OCI-LY7 (cell line): ENCODE data around the gene SNAP25. TPM values are rescaled to one million over a fixed set of nuclear protein-coding genes. Genes with fewer than 3 reads are reported as not detected.

Source experiments
- BruUV-seq: library from RNA; stranded (reverse); fragments of 400-500 nt; replicated peaks from 2 replicates; lab custom pipeline; 2021; lab: Mats Ljungman, UMichigan
- CTCF ChIA-PET: fragments of 300-600 bp; sonication (Branson Sonifier 250); formaldehyde crosslinking; loops from one replicate; lab custom pipeline; 2022; ENCODE audit warnings: antibody characterized with exemption; ENCODE audit not compliant: unreplicated experiment; lab: Charles Lee
- POLR2A ChIA-PET: fragments of 300-600 bp; sonication (Branson Sonifier 250); formaldehyde crosslinking; loops from one replicate; lab custom pipeline; 2022; ENCODE audit warnings: antibody characterized with exemption; lab: Charles Lee
- DNase-seq: peaks from one replicate; pipeline ENCODE4 v3.0.0-alpha.2; 2015; ENCODE audit warnings: low spot score
- H2AFZ ChIP-seq: fragments of 200-600 bp; sonication (generic), shearing (Covaris generic); 2 replicates; pipeline ENCODE4 v1.6.1; 2014; ENCODE audit warnings: mild to moderate bottlenecking, antibody characterized with exemption, low read length, moderate library complexity
- H3K27ac ChIP-seq: fragments of 200-600 bp; sonication (generic); 2 replicates; pipeline ENCODE4 v1.5.1; 2014; ENCODE audit warnings: mixed run types, low read depth, mild to moderate bottlenecking, moderate library complexity, low read length, inconsistent platforms; ENCODE audit not compliant: poor library complexity, severe bottlenecking
- H3K36me3 ChIP-seq: fragments of 200-600 bp; sonication (generic); 2 replicates; pipeline ENCODE4 v1.6.1; 2014; ENCODE audit warnings: mild to moderate bottlenecking, antibody characterized with exemption, low read length, moderate library complexity, mixed read lengths; ENCODE audit not compliant: insufficient read depth
- H3K4me1 ChIP-seq: fragments of 200-600 bp; sonication (generic); 2 replicates; pipeline ENCODE4 v1.5.1; 2014; ENCODE audit warnings: mild to moderate bottlenecking, low read length; ENCODE audit not compliant: insufficient read depth, poor library complexity, severe bottlenecking
- H3K4me2 ChIP-seq: fragments of 200-600 bp; sonication (generic); 2 replicates; pipeline ENCODE4 v1.6.1; 2014; ENCODE audit warnings: mild to moderate bottlenecking, low read length
- H3K4me3 ChIP-seq: fragments of 200-600 bp; sonication (generic); 2 replicates; pipeline ENCODE4 v1.5.1; 2014; ENCODE audit warnings: mild to moderate bottlenecking, low read depth, low read length; ENCODE audit not compliant: poor library complexity, severe bottlenecking
- H3K79me2 ChIP-seq: fragments of 200-600 bp; sonication (generic); 2 replicates; pipeline ENCODE4 v1.6.1; 2016; ENCODE audit warnings: low read depth, mild to moderate bottlenecking, low read length, moderate library complexity, mixed read lengths; ENCODE audit not compliant: insufficient read depth
- H3K9me2 ChIP-seq: fragments of 200-600 bp; sonication (generic); 2 replicates; pipeline ENCODE4 v1.6.1; 2016; ENCODE audit warnings: mild to moderate bottlenecking, low read length, mixed read lengths; ENCODE audit not compliant: insufficient read depth
- H3K9me3 ChIP-seq: fragments of 200-600 bp; sonication (generic); 2 replicates; pipeline ENCODE4 v1.6.1; 2014; ENCODE audit warnings: mild to moderate bottlenecking, mixed run types, low read length, mixed read lengths
- H4K20me1 ChIP-seq: fragments of 200-600 bp; sonication (generic); 2 replicates; pipeline ENCODE4 v1.6.1; 2014; ENCODE audit warnings: mild to moderate bottlenecking, antibody characterized with exemption, low read length, moderate library complexity, mixed read lengths; ENCODE audit not compliant: insufficient read depth
- EZH2phosphoT487 ChIP-seq: fragments of 200-600 bp; sonication (generic); IDR thresholded peaks from 2 replicates; pipeline ENCODE4 v1.6.1; 2018; ENCODE audit warnings: low read depth, borderline replicate concordance, mild to moderate bottlenecking, mixed run types, antibody characterized with exemption, low read length, moderate library complexity, mixed read lengths
- intact Hi-C: fragments of 100-400 bp; cut with micrococcal nuclease; formaldehyde crosslinking; loops from one replicate; pipeline ENCODE4 v1.10.0; 2022; ENCODE audit not compliant: unreplicated experiment
- total RNA-seq, 2 experiments: library from RNA; depleted of rRNA in 1 of 2; stranded (reverse); fragments of >200 nt in 1 of 2; shearing (Covaris generic) in 1 of 2; gene quantifications; 2 replicates each; pipeline ENCODE4 v1.2.3, GENCODE V29; 2014 to 2022
- TF ChIP-seq, protein P1 (sequence below): fragments of 200-600 bp; sonication (generic); conservative IDR thresholded peaks from 2 replicates; pipeline ENCODE4 v1.5.1; 2014; ENCODE audit warnings: mild to moderate bottlenecking, antibody characterized with exemption, low read length, moderate library complexity, mixed read lengths

The SNAP25 gene
- total RNA-seq, 2 experiments from 2014 or later = not detected

DNA sequence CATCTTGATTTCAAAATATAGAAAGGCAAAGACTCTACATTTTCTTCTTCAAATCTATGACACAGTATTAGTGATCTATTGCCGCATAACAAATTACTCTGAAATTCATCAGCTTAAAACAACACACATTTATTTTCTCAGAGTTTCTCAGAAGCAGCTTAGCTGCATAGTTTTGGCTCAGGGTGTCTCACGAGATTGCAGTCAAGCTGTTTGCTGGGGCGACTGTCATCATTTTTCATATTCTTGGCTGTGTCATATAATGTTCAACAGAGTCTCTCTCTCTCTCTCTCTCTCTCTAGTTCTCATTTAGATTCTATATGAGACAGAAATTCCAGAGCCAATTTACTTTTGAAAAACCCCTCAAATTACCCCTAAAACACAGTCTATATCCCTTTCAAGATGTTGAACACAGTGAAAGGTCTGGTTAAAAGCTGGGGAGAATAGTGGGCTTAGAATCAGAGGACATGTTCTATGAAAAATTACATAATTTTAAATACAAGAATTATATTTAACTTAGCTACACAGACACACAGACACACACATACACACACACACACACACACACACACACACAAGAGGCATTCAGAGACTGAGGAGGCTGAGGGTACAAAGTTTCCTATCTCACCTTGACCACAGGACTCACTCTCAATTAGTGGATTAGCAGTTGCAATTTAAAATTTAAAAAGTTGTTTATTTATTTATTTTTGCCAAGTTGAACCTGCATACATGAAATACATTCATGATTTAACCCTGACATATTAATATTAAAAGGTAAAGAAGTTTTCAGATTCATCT is 128.7 kb downstream of the SNAP25 start:
- Histone ChIP-seq H3K36me3 (no peaks in the 10 kb centered on the region), H2AFZ (no peak overlapping the region), H3K9me3 (no peaks in the 10 kb centered on the region), H3K4me3 (no peak overlapping the region), H4K20me1 (no peaks in the 10 kb centered on the region), H3K4me2 (no peak overlapping the region), H3K4me1 (no peaks in the 10 kb centered on the region), H3K9me2 (no peaks in the 10 kb centered on the region), H3K79me2 (no peaks in the 10 kb centered on the region), H3K27ac (no peak overlapping the region)
- no TSS peak for BruUV-seq
- TF ChIP-seq, protein P1, sequence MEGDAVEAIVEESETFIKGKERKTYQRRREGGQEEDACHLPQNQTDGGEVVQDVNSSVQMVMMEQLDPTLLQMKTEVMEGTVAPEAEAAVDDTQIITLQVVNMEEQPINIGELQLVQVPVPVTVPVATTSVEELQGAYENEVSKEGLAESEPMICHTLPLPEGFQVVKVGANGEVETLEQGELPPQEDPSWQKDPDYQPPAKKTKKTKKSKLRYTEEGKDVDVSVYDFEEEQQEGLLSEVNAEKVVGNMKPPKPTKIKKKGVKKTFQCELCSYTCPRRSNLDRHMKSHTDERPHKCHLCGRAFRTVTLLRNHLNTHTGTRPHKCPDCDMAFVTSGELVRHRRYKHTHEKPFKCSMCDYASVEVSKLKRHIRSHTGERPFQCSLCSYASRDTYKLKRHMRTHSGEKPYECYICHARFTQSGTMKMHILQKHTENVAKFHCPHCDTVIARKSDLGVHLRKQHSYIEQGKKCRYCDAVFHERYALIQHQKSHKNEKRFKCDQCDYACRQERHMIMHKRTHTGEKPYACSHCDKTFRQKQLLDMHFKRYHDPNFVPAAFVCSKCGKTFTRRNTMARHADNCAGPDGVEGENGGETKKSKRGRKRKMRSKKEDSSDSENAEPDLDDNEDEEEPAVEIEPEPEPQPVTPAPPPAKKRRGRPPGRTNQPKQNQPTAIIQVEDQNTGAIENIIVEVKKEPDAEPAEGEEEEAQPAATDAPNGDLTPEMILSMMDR = no peak
- TF ChIP-seq EZH2phosphoT487 = no peak
- ChIA-PET CTCF (no interaction called here), POLR2A (interaction anchor here (0.5 kb wide), 1 partner anchor 555 kb away, joined by 3 read pairs; no protein-coding TSS in a partner anchor)
- intact Hi-C loops = no loop called here
- DNase-seq = no peak

DNA sequence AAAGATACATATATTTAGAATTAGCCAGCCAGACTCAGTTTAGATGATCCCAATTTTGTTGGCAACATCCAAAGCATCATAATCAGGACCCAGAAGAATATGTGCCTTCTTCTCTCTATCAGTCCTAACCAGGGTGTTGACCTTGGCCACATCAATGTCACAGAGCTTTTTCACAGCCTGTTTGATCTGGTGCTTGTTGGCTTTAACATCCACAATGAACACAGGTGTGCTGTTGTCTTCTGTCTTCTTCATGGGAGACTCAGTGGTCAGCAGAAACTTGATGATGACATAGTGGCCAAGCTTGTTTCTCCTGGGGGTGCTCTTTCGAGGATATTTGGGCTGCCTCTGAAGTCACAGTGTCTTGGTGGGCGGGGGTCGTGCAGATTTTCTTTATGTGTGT is 130.5 kb downstream of the SNAP25 start:
- Histone ChIP-seq H3K27ac (no peak overlapping the region), H3K4me3 (no peak overlapping the region), H3K4me2 (no peak overlapping the region), H3K79me2 (no peaks in the 10 kb centered on the region), H4K20me1 (no peaks in the 10 kb centered on the region), H2AFZ (no peak overlapping the region), H3K36me3 (no peaks in the 10 kb centered on the region), H3K9me3 (no peaks in the 10 kb centered on the region), H3K9me2 (no peaks in the 10 kb centered on the region), H3K4me1 (no peaks in the 10 kb centered on the region)
- CTCF ChIA-PET = no interaction called here
- no peak for DNase-seq
- BruUV-seq = no TSS peak
- POLR2A ChIA-PET = no interaction called here
- TF ChIP-seq, protein P1 = no peak
- no peak for TF ChIP-seq EZH2phosphoT487
- intact Hi-C loops = no loop called here

DNA sequence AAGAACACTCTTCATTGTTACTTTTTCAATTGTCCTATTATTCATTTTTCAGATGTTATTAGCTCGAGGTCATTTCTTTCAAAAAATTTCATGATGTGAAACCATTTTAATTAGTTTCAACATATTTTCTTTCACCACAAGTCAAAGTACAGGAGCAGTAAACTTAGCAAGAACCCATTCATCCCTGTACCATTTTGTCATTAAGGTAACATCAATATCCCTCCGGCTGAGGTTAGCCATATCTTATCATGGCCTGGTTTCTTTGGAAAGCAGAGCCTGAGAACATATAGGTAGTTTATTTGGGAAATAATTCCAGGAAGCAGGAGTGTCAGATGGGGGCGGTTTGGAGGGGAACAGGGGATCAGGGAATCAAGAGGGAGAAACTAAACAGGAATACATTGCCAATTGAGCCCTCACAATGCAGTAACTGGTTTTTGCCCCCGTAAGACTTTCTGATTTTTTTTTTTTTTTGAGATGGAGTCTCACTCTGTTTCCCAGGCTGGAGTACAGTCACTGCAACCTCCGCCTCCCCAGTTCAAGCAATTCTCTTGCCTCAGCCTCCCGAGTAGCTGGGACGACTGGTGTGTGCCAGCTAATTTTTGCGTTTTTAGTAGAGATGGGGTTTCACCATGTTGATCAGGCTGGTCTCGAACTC is 131.7 kb downstream of the SNAP25 start:
- BruUV-seq = no TSS peak
- TF ChIP-seq, protein P1 = no peak
- TF ChIP-seq EZH2phosphoT487 = no peak
- Histone ChIP-seq H4K20me1 (no peaks in the 10 kb centered on the region), H3K9me2 (no peaks in the 10 kb centered on the region), H3K27ac (no peak overlapping the region), H3K4me1 (no peaks in the 10 kb centered on the region), H2AFZ (no peak overlapping the region), H3K9me3 (no peaks in the 10 kb centered on the region), H3K4me2 (no peak overlapping the region), H3K36me3 (no peaks in the 10 kb centered on the region), H3K79me2 (no peaks in the 10 kb centered on the region), H3K4me3 (no peak overlapping the region)
- CTCF ChIA-PET = no interaction called here
- intact Hi-C loops = no loop called here
- no peak for DNase-seq
- POLR2A ChIA-PET = no interaction called here
